NB4 (cell line): ENCODE data around the gene AP5S1.

ENCODE experiments used
- CTCF ChIP-seq: IDR thresholded peaks from one replicate; pipeline ENCODE4 v1.5.1; 2012; ENCODE audit warnings: low read depth, low read length
- MYC ChIP-seq: IDR thresholded peaks from 2 replicates; pipeline ENCODE4 v1.6.1; 2011; ENCODE audit warnings: low read depth, low read length
- POLR2A ChIP-seq: IDR thresholded peaks from 2 replicates; pipeline ENCODE4 v1.6.1; 2011; ENCODE audit warnings: mild to moderate bottlenecking; ENCODE audit not compliant: insufficient read length; ENCODE audit errors: extremely low read depth
- TF ChIP-seq, protein P1 (sequence below): IDR thresholded peaks from 2 replicates; pipeline ENCODE4 v1.6.1; 2011; ENCODE audit warnings: low read depth, low read length

DNA sequence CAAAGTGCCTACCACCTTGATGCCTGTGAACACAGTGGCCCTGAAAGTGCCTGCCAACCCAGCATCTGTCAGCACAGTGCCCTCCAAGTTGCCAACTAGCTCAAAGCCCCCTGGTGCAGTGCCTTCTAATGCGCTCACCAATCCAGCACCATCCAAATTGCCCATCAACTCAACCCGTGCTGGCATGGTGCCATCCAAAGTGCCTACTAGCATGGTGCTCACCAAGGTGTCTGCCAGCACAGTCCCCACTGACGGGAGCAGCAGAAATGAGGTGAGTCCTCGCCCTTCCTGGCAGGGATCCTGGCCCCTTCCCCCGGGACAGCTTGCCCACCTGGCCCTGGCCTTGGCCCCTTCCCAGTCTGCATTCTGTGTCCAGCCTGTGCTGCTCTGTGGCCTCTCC lies 44.2 kb downstream of the AP5S1 start:
- TF ChIP-seq CTCF (no peak), POLR2A (no peak), MYC (no peak)
- TF ChIP-seq, protein P1, sequence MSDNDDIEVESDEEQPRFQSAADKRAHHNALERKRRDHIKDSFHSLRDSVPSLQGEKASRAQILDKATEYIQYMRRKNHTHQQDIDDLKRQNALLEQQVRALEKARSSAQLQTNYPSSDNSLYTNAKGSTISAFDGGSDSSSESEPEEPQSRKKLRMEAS, result no peak
